Superior temporal gyrus (tissue), 1 donor: Measurements from ENCODE around the gene ZNF595.
"Not testable (repeated sequence)": the region's sequence is repeated elsewhere in the genome, so short reads cannot be mapped to it uniquely, and the experiment has no call there.

Source experiments
- DNase-seq: peaks from one replicate; pipeline ENCODE4 v3.0.0-alpha.2; 2016; ENCODE audit errors: extremely low spot score

The ZNF595 gene

DNA sequence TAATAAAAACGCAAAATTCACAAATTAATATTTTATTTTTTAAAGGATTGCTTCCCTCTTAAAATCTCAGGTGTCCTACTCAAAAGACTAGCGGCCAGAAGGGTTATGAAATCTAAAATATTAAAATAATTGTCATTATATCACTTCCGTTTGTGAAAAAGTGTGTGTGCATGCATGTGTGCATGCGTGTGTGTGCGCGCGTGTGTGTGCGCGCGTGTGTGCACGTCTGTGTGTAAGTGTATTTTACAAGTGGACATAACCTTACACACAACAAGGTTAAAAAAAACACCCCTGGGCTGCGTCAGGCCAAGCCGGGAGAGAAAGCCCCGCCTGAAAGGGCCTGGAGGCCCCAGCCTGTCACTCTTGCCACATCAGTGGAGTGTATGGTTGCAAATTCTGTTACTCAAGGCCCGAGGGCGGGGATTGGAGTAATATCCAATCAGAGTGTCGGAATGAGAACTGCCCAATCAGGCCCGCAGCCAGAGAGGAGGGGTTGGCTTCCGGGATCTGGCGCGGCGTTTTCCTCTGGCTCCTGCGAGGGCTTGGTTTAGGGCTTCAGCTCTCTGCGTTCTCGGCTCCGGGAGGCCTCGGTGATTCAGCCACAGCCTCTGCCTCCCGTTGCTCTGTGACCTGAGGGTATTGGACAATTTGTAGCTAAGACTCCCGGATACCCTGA is at the start of gene ZNF595:
ZNF595 (plus strand) TSS at position 518 of the 676 bp plus-strand sequence. CDS start 168 bp downstream, outside the sequence.
- DNase-seq: not testable (repeated sequence)

DNA sequence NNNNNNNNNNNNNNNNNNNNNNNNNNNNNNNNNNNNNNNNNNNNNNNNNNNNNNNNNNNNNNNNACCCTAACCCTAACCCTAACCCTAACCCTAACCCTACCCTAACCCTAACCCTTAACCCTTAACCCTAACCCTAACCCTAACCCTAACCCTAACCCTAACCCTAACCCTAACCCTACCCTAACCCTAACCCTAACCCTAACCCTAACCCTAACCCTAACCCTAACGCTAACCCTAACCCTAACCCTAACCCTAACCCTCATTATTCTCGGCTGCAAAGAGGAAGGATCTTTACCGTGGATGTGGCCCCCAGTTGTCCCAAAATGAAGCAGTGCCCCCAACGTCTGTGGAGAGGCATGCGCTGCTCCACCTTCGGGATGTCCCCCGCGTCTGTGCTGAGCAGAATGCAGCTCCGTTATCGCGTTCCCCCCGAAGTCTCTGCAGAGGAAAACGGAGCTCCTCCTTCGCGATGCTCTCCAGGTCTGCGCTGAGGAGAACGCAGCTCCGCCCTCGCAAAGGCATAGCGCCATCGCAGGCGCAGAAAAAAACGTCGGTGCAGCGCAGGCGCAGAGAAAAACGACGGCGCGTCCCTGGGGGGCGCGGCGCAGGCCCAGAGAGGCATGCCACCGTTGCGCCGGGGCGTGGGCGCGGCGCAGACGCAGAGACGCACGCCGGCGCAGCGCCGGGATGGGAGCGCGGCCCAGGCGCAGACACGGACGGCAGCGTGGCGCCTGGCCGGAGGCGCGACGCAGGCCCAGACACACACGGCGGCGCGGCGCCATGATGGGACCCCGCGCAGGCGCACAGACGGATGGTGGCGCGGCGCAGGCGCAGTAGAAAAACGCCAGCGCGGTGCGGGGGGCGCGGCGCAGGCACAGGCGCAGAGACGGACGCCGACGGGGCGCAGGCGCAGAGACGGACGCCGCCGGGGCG is 42.9 kb upstream of the ZNF595 start:
- DNase-seq: peak; percentile 5

DNA sequence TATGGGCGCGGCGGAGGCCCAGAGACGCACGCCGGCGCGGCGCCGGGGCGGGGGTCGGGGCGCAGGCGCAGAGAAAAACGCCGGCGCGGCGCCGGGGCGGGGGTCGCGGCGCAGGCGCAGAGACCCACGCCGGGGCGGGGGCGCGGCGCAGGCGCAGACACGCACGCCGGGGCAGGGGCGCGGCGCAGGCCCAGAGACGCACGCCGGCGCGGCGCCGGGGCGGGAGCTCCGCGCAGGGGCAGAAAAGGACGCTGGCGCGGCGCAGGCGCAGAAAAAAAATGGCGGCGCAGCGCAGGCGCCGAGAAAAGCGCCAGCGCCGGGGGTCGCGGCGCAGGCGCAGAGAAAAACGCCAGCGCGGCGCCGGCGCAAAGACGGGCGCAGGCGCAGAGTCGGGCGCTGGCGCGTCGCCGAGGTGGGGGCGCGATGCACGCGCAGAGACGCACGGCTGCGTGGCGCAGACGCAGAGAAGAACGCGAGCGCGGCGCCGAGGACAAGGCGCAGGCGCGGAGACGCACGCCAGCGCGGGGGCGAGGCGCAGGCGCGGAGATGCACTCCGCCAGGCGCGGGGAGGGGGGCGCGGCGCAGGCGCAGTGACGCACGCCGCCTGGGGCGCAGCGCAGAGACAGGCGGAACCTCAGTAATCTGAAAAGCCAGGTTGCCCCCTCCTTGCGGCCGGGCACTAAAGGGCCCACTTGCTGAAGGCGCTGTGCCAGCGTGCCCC is 41.9 kb upstream of the ZNF595 start:
- not testable (repeated sequence) for DNase-seq

DNA sequence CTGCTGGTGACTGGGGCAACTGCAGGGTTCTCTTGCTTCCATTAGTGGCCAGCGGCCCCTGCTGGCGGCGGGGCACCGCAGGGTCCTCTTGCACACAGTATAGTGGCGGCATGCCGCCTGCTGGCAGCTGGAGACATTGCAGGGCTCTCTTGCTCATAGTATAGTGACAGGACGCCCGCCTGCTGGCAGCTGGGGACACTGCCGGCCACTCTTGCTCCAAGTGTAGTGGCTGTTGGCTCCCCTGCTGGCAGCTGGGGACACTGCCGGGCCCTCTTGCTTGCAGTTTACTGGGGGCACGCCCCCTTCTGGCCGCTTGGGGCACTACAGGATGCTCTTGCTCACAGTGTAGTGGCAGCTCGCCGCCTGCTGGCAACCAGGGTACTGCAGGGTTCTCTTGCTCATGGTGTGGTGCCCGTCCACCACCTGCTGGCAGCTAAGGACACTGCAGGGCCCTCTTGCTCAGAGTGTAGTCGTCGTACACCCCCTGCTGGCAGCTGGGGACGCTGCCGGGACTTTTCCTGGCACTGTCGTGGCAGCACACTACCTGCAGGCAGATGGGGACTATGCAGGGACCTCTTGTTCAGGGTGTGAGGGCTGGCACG is 41.2 kb upstream of the ZNF595 start:
- DNase-seq: not testable (repeated sequence)

DNA sequence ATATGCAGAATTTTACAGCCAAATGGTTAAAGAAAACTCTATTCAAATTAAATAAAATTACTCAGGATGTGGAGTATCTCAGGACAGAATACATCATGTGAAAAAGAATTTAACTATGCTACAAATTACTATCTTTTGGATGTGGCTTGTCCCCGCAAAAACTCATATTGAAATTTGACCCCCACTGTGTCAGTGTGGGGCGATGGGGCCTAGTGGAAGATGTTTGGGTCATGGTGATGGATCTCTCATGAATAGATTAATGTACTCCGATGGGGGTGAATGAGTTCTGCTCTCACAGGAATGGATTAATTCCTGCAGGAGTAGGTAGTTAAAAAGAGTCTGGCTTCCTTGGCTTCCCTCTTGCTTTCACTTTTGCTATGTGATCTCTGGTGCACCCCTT is 35.0 kb upstream of the ZNF595 start:
- DNase-seq: not testable (repeated sequence)

DNA sequence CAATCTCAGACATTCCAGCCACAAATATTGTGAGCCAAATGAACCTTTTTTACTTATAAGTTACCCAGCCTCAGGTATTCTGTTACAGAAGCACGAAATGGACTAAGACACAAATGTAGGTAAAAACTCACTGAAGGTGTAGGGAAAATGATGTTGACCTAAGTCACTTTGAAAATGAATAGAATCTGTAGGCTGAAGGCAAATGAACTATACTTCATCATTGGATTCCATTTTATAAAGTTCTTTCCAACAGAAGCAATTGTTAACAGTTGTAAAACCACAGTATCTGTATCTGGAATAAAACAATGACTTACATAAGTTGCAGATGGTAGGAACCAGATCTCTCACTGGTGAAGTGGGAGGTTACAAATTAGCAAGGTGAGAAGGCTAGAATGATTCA is 34.5 kb upstream of the ZNF595 start:
- peak; percentile 1 for DNase-seq

DNA sequence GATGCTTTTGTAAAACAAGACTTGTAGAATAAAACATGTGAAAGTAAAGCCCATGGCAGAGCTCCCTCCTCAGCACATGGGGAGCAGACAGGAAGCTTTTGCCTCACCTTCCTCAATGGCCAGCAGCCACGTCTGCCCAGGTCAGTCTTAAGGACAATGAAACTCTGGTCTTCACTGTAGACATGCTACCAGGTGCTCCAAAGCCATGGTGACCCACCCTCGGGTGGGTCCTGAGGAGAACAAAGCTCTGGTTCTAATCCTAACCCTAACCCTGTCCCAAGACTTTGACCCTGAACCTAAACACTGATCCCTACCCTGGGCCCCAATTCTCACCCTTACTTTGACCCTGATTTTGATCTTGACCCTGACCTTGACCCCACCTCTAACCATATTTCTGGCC is 30.2 kb upstream of the ZNF595 start:
- DNase-seq: not testable (repeated sequence)

DNA sequence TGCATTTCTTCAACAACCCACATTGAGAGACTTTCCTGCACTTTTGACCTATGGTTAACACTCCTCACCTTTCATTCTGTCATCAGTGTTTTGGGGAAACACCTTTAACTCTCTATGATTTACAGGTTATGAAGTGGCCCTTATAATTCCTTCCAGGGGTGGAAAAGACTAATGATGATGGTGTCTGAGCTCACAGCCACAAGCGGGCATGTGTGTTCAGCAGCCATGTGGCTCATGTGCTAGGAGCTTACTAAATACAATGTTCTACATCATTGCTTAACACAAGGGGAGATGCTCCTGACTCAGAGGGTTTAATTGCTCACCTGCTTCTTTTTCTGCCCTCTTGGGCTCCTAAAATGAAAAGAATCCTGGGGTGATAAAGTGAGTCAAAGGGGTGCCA is 28.8 kb upstream of the ZNF595 start:
- not testable (repeated sequence) for DNase-seq

DNA sequence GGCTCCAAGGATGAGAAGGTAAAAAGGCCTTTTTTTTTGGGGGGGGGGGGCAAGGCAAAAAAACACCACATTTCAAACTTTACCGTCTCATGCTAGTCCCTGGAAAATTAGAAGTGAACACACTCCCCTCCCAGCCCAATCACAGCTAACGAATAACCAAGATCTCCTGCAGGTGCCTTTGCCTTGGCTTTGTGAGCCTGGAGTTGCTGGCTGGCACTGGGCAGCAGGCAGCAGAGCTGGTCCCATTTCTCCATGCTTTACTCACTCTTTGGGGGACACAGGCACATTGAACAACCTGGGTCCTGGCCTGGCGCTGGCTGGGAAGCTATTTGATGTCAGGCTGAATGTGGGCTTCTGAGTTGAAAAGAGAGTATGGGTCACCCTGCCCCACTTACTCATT is 25.6 kb upstream of the ZNF595 start:
- not testable (repeated sequence) for DNase-seq

DNA sequence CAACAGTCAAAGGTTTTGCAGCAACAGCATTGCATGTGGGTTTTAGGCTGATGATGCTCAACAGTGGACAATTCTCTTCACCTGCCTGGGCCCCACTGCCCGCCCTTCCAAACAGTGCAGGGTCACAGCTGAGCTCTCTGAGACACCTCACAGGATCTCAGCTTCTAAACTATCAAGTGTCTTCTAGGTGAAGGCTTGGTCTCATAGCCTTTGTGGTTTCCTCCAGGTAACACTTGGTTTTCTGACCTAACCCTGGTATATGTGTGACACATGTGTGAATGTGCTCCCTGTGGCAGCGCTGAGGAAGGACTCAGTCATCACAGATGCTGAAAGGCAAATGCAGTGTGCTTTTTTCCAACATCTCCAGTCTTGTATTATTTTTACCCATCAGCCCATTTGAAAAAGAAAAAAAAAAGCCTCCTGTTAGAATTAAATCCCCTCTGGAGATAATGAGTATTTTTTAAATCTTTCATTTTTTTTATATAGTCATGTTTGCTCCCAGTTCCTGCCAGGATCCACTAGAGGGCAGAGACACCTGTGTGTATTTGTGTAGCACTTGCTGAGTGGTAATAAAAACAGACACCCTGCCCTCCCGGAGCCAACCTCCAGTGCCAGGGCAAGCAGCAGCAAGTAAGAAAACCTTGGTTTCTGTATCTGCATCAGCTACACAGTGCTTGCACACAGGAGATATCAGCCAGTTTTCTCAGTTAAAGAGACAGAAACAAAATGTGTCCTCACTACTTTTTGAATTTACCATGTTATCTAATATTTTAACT is 24.2 kb upstream of the ZNF595 start:
- DNase-seq: not testable (repeated sequence)

DNA sequence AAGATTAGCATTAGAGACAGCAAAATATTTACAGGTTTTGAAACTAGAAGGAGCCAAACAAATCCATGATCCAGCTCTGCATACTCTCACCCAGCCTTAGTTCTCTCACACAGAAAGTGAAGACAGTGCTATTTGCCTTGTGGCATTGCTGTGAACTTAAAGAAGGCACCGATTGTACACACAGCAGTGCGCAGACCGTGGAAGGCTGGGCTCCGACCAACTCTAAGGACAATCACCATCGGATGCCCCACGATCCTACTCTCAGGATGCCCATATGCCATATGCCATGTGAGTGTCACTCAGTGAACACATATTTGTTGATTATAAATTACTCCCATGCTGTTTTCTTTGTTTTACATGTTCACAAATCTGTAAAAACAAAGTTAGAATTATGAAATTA is 19.8 kb upstream of the ZNF595 start:
- DNase-seq: not testable (repeated sequence)

DNA sequence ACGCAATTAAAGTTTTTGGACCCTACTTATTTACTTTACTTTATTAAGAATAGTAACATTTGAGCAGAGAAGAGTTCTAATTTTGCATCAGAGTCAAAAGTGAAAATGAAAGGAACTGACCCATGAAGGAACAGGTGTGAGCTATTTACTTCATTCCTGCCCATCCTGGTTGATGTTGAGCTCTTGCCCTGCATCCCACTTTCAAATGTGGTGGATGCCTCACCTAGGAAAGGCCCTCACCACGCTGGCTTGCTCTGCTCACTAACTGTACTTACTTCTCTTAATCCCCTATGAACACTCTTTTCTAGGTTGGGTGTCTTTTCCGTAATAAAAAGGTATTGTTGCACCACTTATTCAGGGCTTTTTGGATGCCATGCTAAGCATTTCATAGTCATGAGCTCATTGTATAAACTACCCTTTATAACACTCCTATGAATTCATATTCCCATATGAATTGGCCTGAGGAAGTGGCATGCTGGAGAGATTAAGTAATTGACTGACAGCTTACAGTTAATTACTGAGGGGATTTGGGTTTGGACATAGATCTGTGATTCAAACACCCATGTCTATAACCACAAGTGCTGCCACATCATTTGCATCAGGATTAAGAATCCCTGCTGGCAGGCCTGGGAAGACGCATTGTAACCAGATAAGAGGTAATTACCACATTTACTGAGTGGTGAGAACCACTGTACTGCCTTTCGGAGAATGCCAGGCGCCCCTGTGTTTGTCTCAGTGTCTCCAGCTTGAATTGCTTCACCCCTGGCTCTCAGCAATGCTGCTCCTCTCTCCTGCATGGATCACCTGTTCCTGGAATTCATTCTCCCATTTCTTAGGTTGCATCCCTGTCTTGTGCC is 16.3 kb upstream of the ZNF595 start:
- not testable (repeated sequence) for DNase-seq

DNA sequence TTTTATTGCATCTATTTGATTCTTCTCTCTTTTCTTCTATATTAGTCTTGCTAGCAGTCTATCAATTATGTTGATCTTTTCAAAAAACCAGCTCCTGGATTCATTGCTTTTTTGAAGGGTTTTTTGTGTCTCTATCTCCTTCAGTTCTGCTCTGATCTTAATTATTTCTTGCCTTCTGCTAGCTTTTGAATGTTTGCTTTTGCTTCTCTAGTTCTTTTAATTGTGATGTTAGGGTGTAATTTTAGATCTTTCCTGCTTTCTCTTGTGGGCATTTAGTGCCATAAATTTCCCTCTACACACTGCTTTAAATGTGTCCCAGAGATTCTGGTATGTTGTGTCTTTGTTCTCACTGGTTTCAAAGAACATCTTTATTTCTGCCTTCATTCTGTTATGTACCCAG is 14.9 kb upstream of the ZNF595 start:
- not testable (repeated sequence) for DNase-seq

DNA sequence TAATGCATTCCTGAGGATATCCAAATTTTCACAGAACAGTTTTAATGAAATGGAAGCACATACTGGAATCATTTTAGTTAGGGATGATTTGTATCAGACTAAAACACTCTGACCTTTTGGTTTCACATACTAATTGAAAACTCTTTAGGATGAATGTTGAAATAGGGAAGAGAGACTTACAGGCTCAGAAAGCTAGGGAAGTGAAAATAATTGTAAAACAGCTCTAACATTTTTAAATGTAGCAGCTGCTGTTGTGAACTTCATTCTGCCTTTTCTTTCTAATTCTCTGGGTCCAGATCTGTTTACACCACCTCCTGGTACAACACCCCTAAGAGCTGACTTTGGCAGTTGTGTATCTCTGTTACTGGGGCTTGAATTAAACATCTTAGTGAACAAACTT is 9.7 kb upstream of the ZNF595 start:
- DNase-seq: not testable (repeated sequence)

DNA sequence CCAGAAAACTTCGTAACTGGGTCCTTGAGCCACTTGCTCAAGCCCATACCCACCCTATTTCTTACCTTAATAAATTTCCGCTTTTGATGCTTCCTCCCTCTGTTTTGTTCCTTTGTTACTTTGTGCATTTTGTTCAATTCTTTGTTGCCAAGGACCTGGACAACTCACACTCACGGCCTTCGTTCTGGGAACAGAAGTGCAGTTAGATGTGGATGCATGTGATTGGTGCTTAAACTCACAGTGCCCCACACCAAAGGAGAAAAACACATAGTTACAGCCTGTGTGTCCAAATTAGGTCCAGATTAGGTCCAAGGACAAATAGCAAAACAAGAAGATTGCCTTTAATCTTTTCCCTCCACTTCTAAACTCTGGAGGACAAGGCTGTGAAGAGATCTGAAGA is 1.9 kb upstream of the ZNF595 start:
- not testable (repeated sequence) for DNase-seq

DNA sequence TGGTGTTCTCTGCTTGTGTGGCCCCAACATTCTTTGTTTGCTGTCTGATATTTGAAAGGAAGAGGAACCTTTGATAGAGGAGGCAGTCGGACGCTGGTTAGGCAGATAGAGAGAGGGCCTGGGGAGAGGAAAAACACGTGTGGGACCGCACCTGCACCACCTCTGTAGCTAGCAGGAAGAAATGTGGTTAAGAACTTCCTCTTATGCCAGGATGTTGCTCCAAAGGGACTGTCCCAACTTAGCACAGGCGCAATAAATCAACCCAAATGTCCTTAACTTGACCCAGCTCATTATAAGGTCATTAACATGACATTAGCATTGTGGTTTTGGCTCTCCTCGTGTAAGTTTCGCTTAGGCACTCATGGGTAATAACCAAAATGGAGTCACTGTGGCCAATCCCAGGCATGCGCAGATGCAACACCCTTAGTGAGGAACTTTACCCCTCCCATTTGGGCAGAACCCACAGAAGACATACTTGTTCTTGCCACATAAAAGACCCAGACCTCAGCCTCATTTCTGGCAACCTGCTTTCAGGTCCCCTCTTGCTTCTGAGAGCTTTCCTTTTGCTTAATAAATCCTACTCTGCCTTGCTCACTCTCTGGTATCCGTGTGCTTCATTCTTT is 1.4 kb upstream of the ZNF595 start:
- not testable (repeated sequence) for DNase-seq

DNA sequence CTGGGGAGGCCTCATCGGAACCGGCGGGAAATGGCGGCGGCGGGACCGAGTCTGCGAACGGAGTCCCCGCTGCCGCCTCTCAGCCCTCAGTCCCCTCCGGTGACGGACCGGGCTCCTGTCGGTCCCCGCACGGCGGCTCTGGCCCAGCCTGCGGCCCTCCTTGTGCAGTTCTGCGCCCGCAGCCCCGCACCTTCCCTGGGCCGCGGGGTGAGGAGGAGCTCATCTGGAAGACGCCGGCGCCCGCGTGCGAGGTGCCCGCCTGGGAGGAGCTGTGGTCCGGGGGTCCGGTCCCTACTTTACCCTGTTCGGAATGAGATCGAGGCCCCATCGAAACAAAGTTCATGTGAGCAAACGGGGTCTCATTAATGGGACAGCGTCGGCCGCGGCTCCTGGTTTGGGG is 400 bp downstream of the ZNF595 start:
- not testable (repeated sequence) for DNase-seq

DNA sequence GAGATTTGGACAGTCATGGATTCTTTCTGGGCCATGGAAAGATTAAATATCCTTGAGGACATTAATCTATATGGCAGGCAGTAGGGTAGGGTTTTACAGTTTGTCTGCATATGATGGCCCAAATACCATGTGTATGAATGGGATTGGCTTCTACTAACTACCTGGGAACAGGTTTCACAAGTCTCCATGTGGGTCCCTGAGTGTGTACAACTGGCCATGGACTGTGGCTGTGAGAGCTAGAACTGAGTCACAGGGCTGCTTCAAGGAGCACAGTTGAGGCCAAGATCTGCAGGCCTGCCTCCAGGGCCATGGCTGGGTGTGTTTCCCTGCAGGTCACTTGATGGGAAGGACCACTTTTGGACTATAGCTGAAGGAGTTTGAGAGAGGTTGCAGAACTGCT is 11.6 kb downstream of the ZNF595 start:
- DNase-seq: not testable (repeated sequence)

DNA sequence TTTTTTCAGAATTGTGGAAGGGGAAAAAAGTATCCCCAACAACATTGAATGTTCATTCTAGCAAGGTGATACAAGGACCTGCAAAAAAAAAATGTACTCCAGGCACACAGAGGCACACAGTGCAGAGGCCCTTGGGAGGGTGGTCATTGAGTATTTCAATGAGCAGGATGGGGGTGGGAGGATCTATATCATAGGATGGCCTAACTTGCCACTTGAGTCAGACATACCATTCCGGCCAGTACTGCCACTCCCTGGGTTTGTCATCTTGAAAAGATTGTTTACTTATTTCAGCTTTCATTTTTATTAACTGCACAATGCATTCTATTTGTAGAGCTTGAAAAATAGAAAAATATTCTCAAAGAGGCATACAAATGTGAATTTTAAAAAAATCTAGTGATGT is 18.7 kb downstream of the ZNF595 start:
- no peak for DNase-seq
